Adipocyte (in vitro differentiated cells): Measurements from ENCODE around the gene MACROD2.

ENCODE experiments used
- DNase-seq: peaks from one replicate; pipeline ENCODE4 v3.0.0-alpha.2; 2015; ENCODE audit warnings: low read depth
- H3K27me3 ChIP-seq: replicated peaks from 2 replicates; pipeline ENCODE4 v1.7.0; 2013; ENCODE audit warnings: mild to moderate bottlenecking, low read length, moderate library complexity; ENCODE audit not compliant: control insufficient read depth, insufficient read depth
- H3K36me3 ChIP-seq: 2 replicates; pipeline ENCODE4 v1.7.0; 2013; ENCODE audit warnings: low read length, mild to moderate bottlenecking, moderate library complexity; ENCODE audit not compliant: control insufficient read depth, insufficient read depth, severe bottlenecking
- H3K4me1 ChIP-seq: 2 replicates; pipeline ENCODE4 v1.7.0; 2013; ENCODE audit warnings: mild to moderate bottlenecking, low read length, moderate library complexity; ENCODE audit not compliant: control insufficient read depth, insufficient read depth
- H3K4me3 ChIP-seq: 2 replicates; pipeline ENCODE4 v1.7.0; 2013; ENCODE audit warnings: mild to moderate bottlenecking, low read length, moderate library complexity
- H3K9ac ChIP-seq: 2 replicates; pipeline ENCODE4 v1.7.0; 2013; ENCODE audit warnings: mild to moderate bottlenecking, low read length, moderate library complexity
- H3K9me3 ChIP-seq: 2 replicates; pipeline ENCODE4 v1.7.0; 2013; ENCODE audit warnings: mild to moderate bottlenecking, low read length, moderate library complexity; ENCODE audit not compliant: control insufficient read depth

MACROD2 gene

GRCh38 chr20:15817351-15817750 lies 1822.0 kb downstream of the MACROD2 start:
- H3K4me1 ChIP-seq, result peaks cover 6% of the 10 kb centered on the region
- no peaks in the 10 kb centered on the region for H3K9me3 ChIP-seq
- no peak overlapping the region for H3K9ac ChIP-seq
- no peak overlapping the region for H3K4me3 ChIP-seq
- H3K27me3 ChIP-seq, result no peaks in the 10 kb centered on the region
- no peaks in the 10 kb centered on the region for H3K36me3 ChIP-seq
- peak; percentile 26 for DNase-seq

- Histone ChIP-seq H3K9me3 (no peaks in the 10 kb centered on the region), H3K27me3 (no peaks in the 10 kb centered on the region), H3K9ac (no peak overlapping the region), H3K4me1 (peaks cover 6% of the 10 kb centered on the region), H3K4me3 (no peak overlapping the region), H3K36me3 (no peaks in the 10 kb centered on the region)
- no peak for DNase-seq
Observed at GRCh38 chr20:15818651-15819071, 1823.3 kb downstream of the MACROD2 start.

- no peak for DNase-seq
- Histone ChIP-seq H3K36me3 (no peaks in the 10 kb centered on the region), H3K9me3 (no peaks in the 10 kb centered on the region), H3K4me1 (no peaks in the 10 kb centered on the region), H3K4me3 (no peak overlapping the region), H3K9ac (no peak overlapping the region), H3K27me3 (no peaks in the 10 kb centered on the region)
Observed at GRCh38 chr20:15823718-15824117, 1828.4 kb downstream of the MACROD2 start.

DNA sequence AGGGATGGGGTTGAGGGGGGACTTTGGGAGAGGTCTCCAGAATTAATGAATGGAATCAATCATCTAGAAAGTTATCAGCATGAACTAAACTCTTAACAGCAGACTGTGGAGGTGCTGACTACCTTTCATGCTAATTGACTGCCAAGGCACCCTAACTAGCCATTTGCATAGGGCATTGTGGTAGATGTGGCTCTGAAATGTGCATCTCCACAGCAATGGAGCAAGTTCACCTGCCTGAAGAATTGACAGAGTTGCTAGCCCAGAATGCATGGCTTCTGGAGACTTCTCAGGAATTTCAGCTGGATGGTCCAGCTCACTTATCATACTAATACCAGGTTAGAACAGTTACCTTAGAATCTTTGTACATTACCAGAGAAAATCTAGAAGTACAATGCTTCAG lies 1832.3 kb downstream of the MACROD2 start:
- H3K9ac ChIP-seq, result no peak overlapping the region
- H3K27me3 ChIP-seq, result no peaks in the 10 kb centered on the region
- no peaks in the 10 kb centered on the region for H3K36me3 ChIP-seq
- DNase-seq, result no peak
- no peak overlapping the region for H3K4me3 ChIP-seq
- H3K9me3 ChIP-seq, result no peaks in the 10 kb centered on the region
- H3K4me1 ChIP-seq, result no peaks in the 10 kb centered on the region

- Histone ChIP-seq H3K27me3 (no peaks in the 10 kb centered on the region), H3K4me1 (no peaks in the 10 kb centered on the region), H3K36me3 (no peaks in the 10 kb centered on the region), H3K9ac (no peak overlapping the region), H3K9me3 (no peaks in the 10 kb centered on the region), H3K4me3 (no peak overlapping the region)
- DNase-seq, result no peak
Observed at GRCh38 chr20:15831201-15831600, 1835.9 kb downstream of the MACROD2 start.

- H3K36me3 ChIP-seq, result no peaks in the 10 kb centered on the region
- DNase-seq, result no peak
- H3K27me3 ChIP-seq, result no peaks in the 10 kb centered on the region
- no peaks in the 10 kb centered on the region for H3K4me1 ChIP-seq
- no peak overlapping the region for H3K4me3 ChIP-seq
- no peaks in the 10 kb centered on the region for H3K9me3 ChIP-seq
- no peak overlapping the region for H3K9ac ChIP-seq
Observed at GRCh38 chr20:15832512-15832911, 1837.2 kb downstream of the MACROD2 start.

GRCh38 chr20:15834857-15835256 lies 1839.5 kb downstream of the MACROD2 start:
- no peak overlapping the region for H3K9ac ChIP-seq
- no peaks in the 10 kb centered on the region for H3K9me3 ChIP-seq
- H3K27me3 ChIP-seq, result no peaks in the 10 kb centered on the region
- DNase-seq, result no peak
- no peaks in the 10 kb centered on the region for H3K4me1 ChIP-seq
- no peak overlapping the region for H3K4me3 ChIP-seq
- H3K36me3 ChIP-seq, result no peaks in the 10 kb centered on the region

- no peaks in the 10 kb centered on the region for H3K27me3 ChIP-seq
- H3K9ac ChIP-seq, result no peak overlapping the region
- DNase-seq, result no peak
- no peaks in the 10 kb centered on the region for H3K36me3 ChIP-seq
- H3K4me3 ChIP-seq, result no peak overlapping the region
- no peaks in the 10 kb centered on the region for H3K4me1 ChIP-seq
- H3K9me3 ChIP-seq, result no peaks in the 10 kb centered on the region
Observed at GRCh38 chr20:15835811-15836210, 1840.5 kb downstream of the MACROD2 start.

DNA sequence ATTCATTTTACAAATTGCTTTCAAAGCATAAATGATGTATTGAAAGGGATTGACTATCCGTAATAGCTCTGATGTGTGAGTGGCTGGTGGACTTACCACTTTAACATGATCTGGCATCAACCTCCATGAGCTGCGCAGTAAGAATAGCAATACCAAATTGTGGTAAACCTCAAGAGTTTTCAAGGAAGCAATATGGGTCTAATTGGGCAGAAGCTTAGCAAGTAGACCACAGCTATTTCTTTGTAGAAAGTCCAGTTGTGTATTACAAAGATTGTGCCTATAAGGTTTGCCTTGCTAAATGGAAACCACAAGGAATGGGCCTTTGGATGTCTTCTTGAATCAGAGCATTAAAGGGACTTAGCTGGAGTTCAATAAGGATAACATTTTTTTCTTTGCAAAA lies 1841.3 kb downstream of the MACROD2 start:
- no peak overlapping the region for H3K9ac ChIP-seq
- H3K4me3 ChIP-seq, result no peak overlapping the region
- H3K27me3 ChIP-seq, result no peaks in the 10 kb centered on the region
- DNase-seq, result peak; percentile 55
- H3K4me1 ChIP-seq, result no peaks in the 10 kb centered on the region
- H3K36me3 ChIP-seq, result no peaks in the 10 kb centered on the region
- no peaks in the 10 kb centered on the region for H3K9me3 ChIP-seq

- Histone ChIP-seq H3K4me1 (no peaks in the 10 kb centered on the region), H3K9me3 (no peaks in the 10 kb centered on the region), H3K27me3 (no peaks in the 10 kb centered on the region), H3K4me3 (no peak overlapping the region), H3K36me3 (no peaks in the 10 kb centered on the region), H3K9ac (no peak overlapping the region)
- DNase-seq, result no peak
Observed at GRCh38 chr20:15837563-15837962, 1842.2 kb downstream of the MACROD2 start.

GRCh38 chr20:15838466-15838865 lies 1843.2 kb downstream of the MACROD2 start:
- Histone ChIP-seq H3K4me1 (no peaks in the 10 kb centered on the region), H3K27me3 (no peaks in the 10 kb centered on the region), H3K4me3 (no peak overlapping the region), H3K9me3 (no peaks in the 10 kb centered on the region), H3K36me3 (no peaks in the 10 kb centered on the region), H3K9ac (no peak overlapping the region)
- no peak for DNase-seq

- no peaks in the 10 kb centered on the region for H3K27me3 ChIP-seq
Observed at GRCh38 chr20:15840636-15841301, 1845.5 kb downstream of the MACROD2 start.

More at GRCh38 chr20:15840636-15841301, 1845.5 kb downstream of the MACROD2 start:
- Histone ChIP-seq H3K9ac (no peak overlapping the region), H3K4me1 (no peaks in the 10 kb centered on the region), H3K9me3 (no peaks in the 10 kb centered on the region), H3K36me3 (no peaks in the 10 kb centered on the region), H3K4me3 (no peak overlapping the region)
- no peak for DNase-seq
